ENCODE data around the gene FTO. TPM values are rescaled to one million over a fixed set of nuclear protein-coding genes. Genes with fewer than 3 reads are reported as not detected.

The FTO gene
- total and polyA plus RNA-seq, 2 of the 8 experiments (the other 6 are each of a cell fraction or from before 2014, with no cell fraction given) = 34.5 to 59.8 TPM

DNA sequence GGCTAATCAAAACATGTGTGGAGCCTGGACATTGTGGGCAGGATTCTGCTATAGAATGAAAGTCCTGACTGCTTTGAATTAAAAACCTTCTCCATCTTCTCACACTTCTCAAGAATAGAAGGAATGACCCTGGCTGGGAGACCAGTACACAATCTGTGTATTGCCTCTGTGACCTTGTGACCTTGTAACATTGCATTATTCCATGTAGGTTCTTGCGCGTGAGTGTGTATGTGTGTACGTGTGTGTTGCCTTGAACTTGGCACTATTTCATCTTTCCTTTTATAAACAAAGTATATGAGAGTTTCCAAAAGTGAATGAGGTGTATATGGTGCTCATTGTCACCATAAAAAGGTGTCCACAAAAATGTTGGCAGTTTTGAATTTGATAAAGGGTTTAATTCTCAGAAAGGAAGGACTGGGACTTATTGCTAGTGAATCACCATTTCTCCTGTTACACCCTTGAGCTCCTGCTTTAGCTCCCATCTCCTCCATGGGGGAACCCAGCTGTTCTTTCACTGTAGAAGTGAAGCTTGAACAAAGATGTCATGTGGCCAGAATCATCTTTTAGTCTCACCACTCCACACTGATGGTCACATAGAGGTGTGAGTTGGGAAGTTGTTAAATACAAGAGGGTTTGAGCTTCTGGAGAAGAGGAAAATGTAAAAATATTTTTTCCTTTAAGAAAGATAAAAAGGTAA lies 244.9 kb downstream of the FTO start:
- H4K20me1 ChIP-seq (replicated peaks in 1 of 2; ENCODE audit: control insufficient read depth in 1 of 2, insufficient read depth in 2 of 2, low read length in 2 of 2) = no peaks in the 10 kb centered on the region
- ChIA-PET POLR2A (ENCODE audit: partially characterized antibody) (no interaction called here), CTCF (ENCODE audit: partially characterized antibody) (interaction anchor here (1.3 to 2.4 kb wide), 2 partner anchors 9 kb away, joined by 4 to 8 read pairs; no protein-coding TSS in a partner anchor)
- H2AFZ ChIP-seq (ENCODE audit: low read length) = no peak overlapping the region
- no peak overlapping the region for H3K27ac ChIP-seq (ENCODE audit: low read depth, low read length)
- H3K36me3 ChIP-seq (ENCODE audit: control insufficient read depth in 2 of 4, insufficient read depth in 4 of 4, low read length in 3 of 4) = no peaks in the 10 kb centered on the region
- H2BK120ac ChIP-seq (replicated peaks; ENCODE audit: low read depth, low read length) = no peak overlapping the region
- WGBS, 2 experiments (ENCODE audit: extremely low coverage in 1 of 2, insufficient coverage in 1 of 2, insufficient read length in 1 of 2, insufficient replicate concordance in 2 of 2, low coverage in 1 of 2, low lambda C conversion rate in 2 of 2, missing lambda C conversion rate in 1 of 2) = 98% methylated on average over 3 of the region's 3 CpGs; no CpG with 5 or more reads in 1 of the 2 experiments
- no peak overlapping the region for H3K4me2 ChIP-seq (ENCODE audit: insufficient read depth in 1 of 2, low read depth in 2 of 2, low read length in 2 of 2)
- DNase-seq (ENCODE audit: low read depth in 1 of 2, low spot score in 2 of 2) (no peak), FAIRE-seq (no peak)
- H2BK5ac ChIP-seq (ENCODE audit: low read depth, low read length) = no peak overlapping the region
- H3K27me3 ChIP-seq (replicated peaks in 1 of 4; ENCODE audit: control insufficient read depth in 3 of 4, extremely low read depth in 1 of 4, insufficient read depth in 3 of 4, low read length in 3 of 4) = no peaks in the 10 kb centered on the region
- no peaks in the 10 kb centered on the region; the same call in 1 of the 2 replicates for H3K79me1 ChIP-seq (ENCODE audit: low read depth, low read length)
- H3K79me2 ChIP-seq (ENCODE audit: control insufficient read depth in 1 of 2, insufficient read depth in 2 of 2, low read length in 2 of 2) = no peaks in the 10 kb centered on the region
- H3K4ac ChIP-seq (replicated peaks; ENCODE audit: insufficient read length, low read depth, low read length) = no peak overlapping the region
- no peaks in the 10 kb centered on the region for H3K4me1 ChIP-seq (replicated peaks in 1 of 4; ENCODE audit: control insufficient read depth in 3 of 4, insufficient read depth in 4 of 4, low read length in 3 of 4)
- no peak overlapping the region for H3K23ac ChIP-seq (ENCODE audit: insufficient read length)
- H3K4me3 ChIP-seq (ENCODE audit: extremely low read depth in 1 of 4, insufficient read depth in 2 of 4, low read depth in 3 of 4, low read length in 4 of 4) = no peak overlapping the region
- H3K14ac ChIP-seq (ENCODE audit: insufficient read length) = no peak overlapping the region
- no peaks in the 10 kb centered on the region for H3K9me3 ChIP-seq (ENCODE audit: insufficient read depth in 2 of 2, low read depth in 1 of 2, low read length in 1 of 2)
- H3K9ac ChIP-seq (replicated peaks in 1 of 4; ENCODE audit: extremely low read depth in 1 of 4, low read depth in 3 of 4, low read length in 3 of 4) = no peak overlapping the region
- TF ChIP-seq CBX5 (IDR thresholded peaks at IDR 0.05; ENCODE audit: low read depth, low read length) (no peak), ASH2L (IDR thresholded peaks at IDR 0.05; ENCODE audit: low read length) (no peak)
- H2BK20ac ChIP-seq (ENCODE audit: low read length) = no peak overlapping the region
- no peak overlapping the region for H4K5ac ChIP-seq (ENCODE audit: insufficient read length, low read depth, low read length)
- no peaks in the 10 kb centered on the region for H3K23me2 ChIP-seq (ENCODE audit: low read depth, low read length)
- H2BK15ac ChIP-seq (ENCODE audit: low read length) = no peak overlapping the region
- H3K56ac ChIP-seq (replicated peaks; ENCODE audit: insufficient read length, low read depth, low read length) = no peak overlapping the region
- no peak overlapping the region for H4K91ac ChIP-seq (replicated peaks; ENCODE audit: insufficient read length, low read length)
- H3K18ac ChIP-seq (ENCODE audit: extremely low read depth, low read length) = no peak overlapping the region
- no peak overlapping the region for H2AK5ac ChIP-seq (ENCODE audit: low read depth, low read length)
- H4K8ac ChIP-seq (ENCODE audit: extremely low read depth, insufficient read depth, low read length) = no peak overlapping the region
- no peak overlapping the region for H2BK12ac ChIP-seq (ENCODE audit: low read depth, low read length)

All from H1 (cell line).